Kidney tubule cell (primary cell): ENCODE measurements around the gene VRK3.

Experiments used
- DNase-seq: peaks from one replicate; pipeline ENCODE4 v3.0.0-alpha.2; 2018; ENCODE audit warnings: low spot score

Gene VRK3

DNA sequence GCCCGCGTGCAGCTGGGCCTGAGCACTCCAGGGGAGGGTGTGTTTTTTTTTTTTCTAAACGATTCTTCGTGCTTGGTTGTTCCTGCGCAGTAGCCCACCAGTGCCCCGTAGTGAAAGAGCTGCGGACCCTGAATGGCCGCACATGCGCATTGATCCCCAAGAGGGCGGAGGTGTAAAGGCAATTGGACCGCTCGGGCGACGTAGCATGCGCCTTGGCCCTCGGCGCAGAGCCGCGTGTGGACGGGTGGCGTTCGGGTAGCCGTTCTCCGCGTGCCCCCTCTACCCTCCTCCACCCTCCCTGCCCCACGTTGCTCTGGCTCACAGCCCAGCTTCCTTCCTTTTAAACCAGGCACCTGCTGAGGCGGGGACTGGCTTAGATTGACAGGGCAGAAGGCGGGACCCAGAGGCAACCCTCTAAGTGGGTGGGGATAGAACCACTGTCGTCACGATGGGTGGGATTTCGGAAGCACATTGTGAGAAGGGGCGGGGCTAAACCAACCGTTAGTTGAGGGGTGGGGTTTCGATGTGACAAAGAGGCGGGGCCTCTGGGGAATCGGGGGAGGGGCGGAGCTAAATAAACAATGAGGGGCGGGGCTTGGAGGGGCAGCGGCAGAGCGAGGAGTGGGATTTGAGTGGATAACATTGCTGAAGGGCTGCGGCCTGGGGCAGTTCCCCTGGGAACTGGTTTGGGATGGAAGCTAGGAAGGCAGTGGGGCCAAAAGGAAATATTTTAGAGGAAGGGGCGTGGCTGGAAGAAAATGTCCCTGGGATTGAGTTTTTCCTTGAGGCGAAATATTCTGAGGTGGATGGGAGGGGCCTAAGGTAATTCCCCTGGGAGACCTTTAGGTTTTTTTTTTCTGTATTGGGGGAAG lies 95.3 kb downstream of the VRK3 start:
- peak; percentile 97 for DNase-seq

DNA sequence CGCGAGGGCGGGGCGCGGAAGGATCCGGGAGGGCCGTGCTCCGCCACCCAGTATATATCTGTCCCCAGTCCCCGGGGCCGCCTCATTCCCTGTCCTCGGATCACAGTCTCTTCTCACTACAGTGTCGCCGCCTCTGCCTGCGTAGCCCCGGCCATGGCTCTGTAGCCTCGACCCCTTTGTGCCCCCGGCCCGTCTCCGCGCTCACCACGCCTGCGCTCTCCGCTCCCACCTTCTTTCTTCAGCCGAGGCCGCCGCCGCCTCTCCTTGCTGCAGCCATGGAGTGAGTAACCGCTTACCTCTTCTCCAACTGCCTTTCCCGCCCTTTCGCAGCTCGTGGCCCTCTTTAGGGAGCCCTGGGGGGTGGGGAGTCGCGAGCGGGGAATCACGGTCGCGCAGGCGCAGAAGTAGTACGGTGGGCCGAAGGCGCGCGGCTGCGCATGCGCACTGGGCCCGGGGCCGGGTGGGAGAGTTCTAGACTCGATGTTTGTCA lies 96.0 kb downstream of the VRK3 start, which contains the start of the genes ATF5 and NUP62:
ATF5 (plus strand) TSS at position 85 of the 490 bp plus-strand sequence. CDS start 1,646 bp downstream, outside the sequence.
NUP62 (minus strand) TSS at position 384 of the 490 bp plus-strand sequence. CDS start 19,697 bp downstream, outside the sequence.
- DNase-seq: peak; percentile 86

DNA sequence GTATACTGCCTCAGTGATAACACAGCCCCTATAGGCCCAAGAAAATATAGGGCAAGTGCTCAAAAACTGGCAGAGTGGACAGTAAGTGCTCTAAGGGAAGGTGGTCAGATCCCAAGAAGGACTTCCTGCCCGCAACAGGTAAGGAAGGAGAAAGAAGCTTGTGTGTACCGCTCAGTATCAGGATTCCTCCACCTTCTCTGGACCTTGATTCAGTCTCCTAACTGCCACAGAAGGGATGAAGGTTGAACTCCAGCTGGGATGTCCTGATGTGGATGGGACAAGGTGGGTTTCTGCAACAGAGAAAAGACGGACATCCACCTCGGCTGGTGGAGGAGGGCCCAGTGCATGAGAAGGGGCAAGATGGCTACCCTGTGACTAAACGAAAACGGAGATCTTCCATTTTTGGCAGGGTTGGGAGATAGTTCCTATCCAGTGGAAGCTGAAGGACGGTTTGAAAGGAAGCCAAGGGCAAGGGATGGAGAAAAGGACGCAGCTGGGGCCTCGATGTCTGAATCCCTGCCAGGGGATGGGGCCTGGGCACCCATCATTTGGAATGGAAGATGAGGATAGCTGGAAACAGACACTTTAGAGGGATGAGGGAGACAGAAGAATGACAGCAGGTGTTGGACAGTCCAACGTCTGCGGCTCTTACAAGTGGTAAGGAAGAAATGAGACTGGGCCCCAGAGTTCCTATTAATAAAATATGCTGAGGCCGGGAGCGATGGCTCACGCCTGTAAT lies 97.5 kb downstream of the VRK3 start:
- DNase-seq: no peak

DNA sequence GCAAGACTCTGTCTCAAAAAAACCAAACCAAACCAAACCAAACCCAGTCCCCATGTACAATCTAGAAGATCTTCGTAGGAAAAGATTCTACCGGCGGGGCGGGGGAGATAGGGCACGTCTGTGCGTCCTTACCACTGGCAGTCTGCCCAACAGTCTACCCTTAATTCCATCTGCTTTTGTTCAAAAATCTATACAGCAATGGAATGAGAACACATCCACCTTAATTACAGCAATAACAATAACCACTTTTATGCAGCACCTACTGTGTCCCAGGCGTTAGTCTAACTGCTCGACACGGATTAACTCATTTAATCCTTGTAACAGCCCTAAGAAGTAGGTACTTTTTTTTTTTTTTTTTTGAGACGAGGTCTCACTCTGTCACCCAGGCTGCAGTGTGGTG lies 98.7 kb downstream of the VRK3 start:
- DNase-seq: no peak
